ENCODE measurements around the gene SRRM3. TPM values are rescaled to one million over a fixed set of nuclear protein-coding genes. Genes with fewer than 3 reads are reported as not detected.
"Not testable (repeated sequence)": the region's sequence is repeated elsewhere in the genome, so short reads cannot be mapped to it uniquely, and the experiment has no call there.

Gene SRRM3
- total RNA-seq, 3 donors from 2014 or later (not counting 1 experiment from before 2014, with no cell fraction given): not detected

DNA sequence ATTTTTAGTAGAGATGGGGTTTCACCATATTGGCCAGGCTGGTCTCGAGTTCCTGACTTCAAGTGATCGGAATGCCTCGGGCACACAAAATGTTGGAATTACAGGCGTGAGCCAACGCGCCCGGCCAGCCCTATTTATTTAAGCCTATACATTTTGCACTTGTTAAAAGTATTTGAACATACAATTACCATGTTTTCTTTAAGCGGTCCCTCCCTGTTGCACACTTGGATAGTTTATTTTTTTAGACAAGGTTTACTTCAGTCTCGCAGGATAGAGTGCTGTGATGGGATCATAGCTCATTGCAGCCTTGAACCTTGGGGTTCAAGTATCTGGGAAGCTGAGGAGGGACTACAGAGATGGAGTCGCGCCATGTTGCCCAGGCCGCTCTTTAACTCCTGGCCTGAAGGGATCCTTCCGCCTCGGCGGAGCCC lies 35.7 kb upstream of the SRRM3 start:
- 96% methylated on average over 15 of the region's 15 CpGs for WGBS (ENCODE audit: insufficient coverage)
- DNase-seq: no peak
- no peak for ATAC-seq
- Histone ChIP-seq H3K27ac (ENCODE audit: low read length) (peak overlapping the region; percentile 86), H3K9me3 (ENCODE audit: control insufficient read depth, insufficient read depth, low read length) (no peaks in the 10 kb centered on the region), H3K4me3 (ENCODE audit: low read length) (peak overlapping the region; percentile 83), H3K4me1 (ENCODE audit: control insufficient read depth, insufficient read depth, low read length) (peaks cover 14% of the 10 kb centered on the region), H3K36me3 (ENCODE audit: control insufficient read depth, insufficient read depth, low read length) (no peaks in the 10 kb centered on the region), H3K27me3 (ENCODE audit: control insufficient read depth, insufficient read depth, low read length) (no peaks in the 10 kb centered on the region)
- Mint-ChIP-seq H3K36me3 (no peaks in the 10 kb centered on the region), H3K27me3 (ENCODE audit: low read depth in 2 of 2) (no peaks in the 10 kb centered on the region), H3K4me3 (peak overlapping the region; percentile 89), H3K4me1 (peaks cover 5% of the 10 kb centered on the region in 2 donors), H3K9me3 (no peaks in the 10 kb centered on the region), H3K27ac (peak overlapping the region; percentile 94 to 95)
- intact Hi-C loops (cut with micrococcal nuclease): no loop called here
- TF ChIP-seq, protein P1, sequence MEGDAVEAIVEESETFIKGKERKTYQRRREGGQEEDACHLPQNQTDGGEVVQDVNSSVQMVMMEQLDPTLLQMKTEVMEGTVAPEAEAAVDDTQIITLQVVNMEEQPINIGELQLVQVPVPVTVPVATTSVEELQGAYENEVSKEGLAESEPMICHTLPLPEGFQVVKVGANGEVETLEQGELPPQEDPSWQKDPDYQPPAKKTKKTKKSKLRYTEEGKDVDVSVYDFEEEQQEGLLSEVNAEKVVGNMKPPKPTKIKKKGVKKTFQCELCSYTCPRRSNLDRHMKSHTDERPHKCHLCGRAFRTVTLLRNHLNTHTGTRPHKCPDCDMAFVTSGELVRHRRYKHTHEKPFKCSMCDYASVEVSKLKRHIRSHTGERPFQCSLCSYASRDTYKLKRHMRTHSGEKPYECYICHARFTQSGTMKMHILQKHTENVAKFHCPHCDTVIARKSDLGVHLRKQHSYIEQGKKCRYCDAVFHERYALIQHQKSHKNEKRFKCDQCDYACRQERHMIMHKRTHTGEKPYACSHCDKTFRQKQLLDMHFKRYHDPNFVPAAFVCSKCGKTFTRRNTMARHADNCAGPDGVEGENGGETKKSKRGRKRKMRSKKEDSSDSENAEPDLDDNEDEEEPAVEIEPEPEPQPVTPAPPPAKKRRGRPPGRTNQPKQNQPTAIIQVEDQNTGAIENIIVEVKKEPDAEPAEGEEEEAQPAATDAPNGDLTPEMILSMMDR (IDR thresholded peaks at IDR 0.05): no peak

- Histone ChIP-seq H3K36me3 (ENCODE audit: control insufficient read depth, insufficient read depth, low read length) (no peaks in the 10 kb centered on the region), H3K4me1 (ENCODE audit: control insufficient read depth, insufficient read depth, low read length) (peaks cover 14% of the 10 kb centered on the region), H3K27ac (ENCODE audit: low read length) (peak overlapping the region; percentile 86), H3K4me3 (ENCODE audit: low read length) (peak overlapping the region; percentile 83), H3K27me3 (ENCODE audit: control insufficient read depth, insufficient read depth, low read length) (no peaks in the 10 kb centered on the region), H3K9me3 (ENCODE audit: control insufficient read depth, insufficient read depth, low read length) (no peaks in the 10 kb centered on the region)
- DNase-seq: peak; percentile 96
- Mint-ChIP-seq H3K4me1 (peaks cover 5% of the 10 kb centered on the region in 2 donors), H3K4me3 (peak overlapping the region; percentile 89), H3K9me3 (no peaks in the 10 kb centered on the region), H3K27ac (peak overlapping the region; percentile 94 to 95), H3K27me3 (ENCODE audit: low read depth in 2 of 2) (no peaks in the 10 kb centered on the region), H3K36me3 (no peaks in the 10 kb centered on the region)
- TF ChIP-seq, protein P1 (IDR thresholded peaks at IDR 0.05): no peak
- 2% methylated on average over 67 of the region's 67 CpGs for WGBS (ENCODE audit: insufficient coverage)
- intact Hi-C loops (cut with micrococcal nuclease): no loop called here
- peak; percentile 91 to 96 (median 95) for ATAC-seq
Measured at GRCh38 chr7:76166404-76167255, 35.1 kb upstream of the SRRM3 start.

GRCh38 chr7:76173566-76174205 lies 28.0 kb upstream of the SRRM3 start:
- no peaks in the 10 kb centered on the region for H3K36me3 ChIP-seq (ENCODE audit: control insufficient read depth, insufficient read depth, low read length)
- Mint-ChIP-seq H3K36me3 (no peaks in the 10 kb centered on the region), H3K9me3 (no peaks in the 10 kb centered on the region), H3K4me3 (no peak overlapping the region), H3K27me3 (ENCODE audit: low read depth in 2 of 2) (no peaks in the 10 kb centered on the region), H3K27ac (no peak overlapping the region), H3K4me1 (peaks cover 5 to 6% of the 10 kb centered on the region in 2 donors)
- no peak for DNase-seq
- peaks cover 9% of the 10 kb centered on the region for H3K4me1 ChIP-seq (ENCODE audit: control insufficient read depth, insufficient read depth, low read length)
- H3K27ac ChIP-seq (ENCODE audit: low read length): no peak overlapping the region
- ATAC-seq: no peak
- intact Hi-C loops (cut with micrococcal nuclease): no loop called here
- WGBS (ENCODE audit: insufficient coverage): 87% methylated on average over 12 of the region's 12 CpGs
- no peaks in the 10 kb centered on the region for H3K9me3 ChIP-seq (ENCODE audit: control insufficient read depth, insufficient read depth, low read length)
- no peak overlapping the region for H3K4me3 ChIP-seq (ENCODE audit: low read length)
- no peaks in the 10 kb centered on the region for H3K27me3 ChIP-seq (ENCODE audit: control insufficient read depth, insufficient read depth, low read length)
- TF ChIP-seq, protein P1 (IDR thresholded peaks at IDR 0.05): no peak

GRCh38 chr7:76176951-76177350 lies 24.7 kb upstream of the SRRM3 start:
- intact Hi-C loops (cut with micrococcal nuclease); H3K4me1 Mint-ChIP-seq; H3K9me3 Mint-ChIP-seq; H3K4me3 Mint-ChIP-seq; H3K27ac Mint-ChIP-seq; H3K27me3 Mint-ChIP-seq (ENCODE audit: low read depth in 2 of 2); H3K4me3 ChIP-seq (ENCODE audit: low read length); H3K27me3 ChIP-seq (ENCODE audit: control insufficient read depth, insufficient read depth, low read length); H3K36me3 Mint-ChIP-seq; ATAC-seq; H3K36me3 ChIP-seq (ENCODE audit: control insufficient read depth, insufficient read depth, low read length); H3K4me1 ChIP-seq (ENCODE audit: control insufficient read depth, insufficient read depth, low read length); DNase-seq; H3K9me3 ChIP-seq (ENCODE audit: control insufficient read depth, insufficient read depth, low read length); H3K27ac ChIP-seq (ENCODE audit: low read length): not testable (repeated sequence)
- 93% methylated on average over 10 of the region's 11 CpGs for WGBS (ENCODE audit: insufficient coverage)

All from natural killer cell (primary cell).